Transverse colon (tissue), 4 donors: ENCODE measurements around the gene TULP1. TPM values are rescaled to one million over a fixed set of nuclear protein-coding genes. Genes with fewer than 3 reads are reported as not detected.

Source experiments
- DNase-seq: peaks from one replicate; pipeline ENCODE4 v3.0.0-alpha.2; 2019
- H3K27ac ChIP-seq, 4 donors: fragments of 200-600 bp; sonication (generic); 2 replicates each; pipeline ENCODE4 v1.5.1; 2016 to 2018; ENCODE audit warnings: inconsistent platforms in 4 of 4
- H3K27me3 ChIP-seq: fragments of 200-600 bp; sonication (generic); 2 replicates; pipeline ENCODE4 v1.5.1; 2017; ENCODE audit warnings: inconsistent platforms
- H3K36me3 ChIP-seq, 4 donors: fragments of 200-600 bp; sonication (generic); 2 replicates each; pipeline ENCODE4 v1.5.1; 2017 to 2019; ENCODE audit warnings: inconsistent platforms in 4 of 4
- H3K4me1 ChIP-seq, 4 donors: fragments of 200-600 bp; sonication (generic); 2 replicates each; pipeline ENCODE4 v1.5.1; 2017 to 2020; ENCODE audit warnings: inconsistent platforms in 4 of 4
- H3K4me3 ChIP-seq, 4 donors: fragments of 200-600 bp; sonication (generic); 1 replicate in 1 of 4; 2 replicates in 3 of 4; pipeline versions ENCODE4 v1.5.1 to v1.6.1; 2017 to 2019; ENCODE audit warnings: inconsistent platforms in 4 of 4
- H3K9me3 ChIP-seq, 2 donors: fragments of 200-600 bp; sonication (generic); 2 replicates each; pipeline ENCODE4 v1.5.1; 2017 to 2019; ENCODE audit warnings: inconsistent platforms in 2 of 2
- EP300 ChIP-seq: sonication (generic); formaldehyde crosslinking; IDR thresholded peaks from one replicate; pipeline ENCODE4 v1.6.1; 2017; ENCODE audit warnings: antibody characterized with exemption, low read depth
- POLR2A ChIP-seq: fragments of 450-650 bp; IDR thresholded peaks from one replicate; pipeline ENCODE4 v1.6.1; 2016; ENCODE audit warnings: antibody characterized with exemption, mild to moderate bottlenecking, moderate library complexity
- POLR2AphosphoS5 ChIP-seq, 3 donors: sonication (generic); formaldehyde crosslinking; IDR thresholded peaks; one replicate each; pipeline ENCODE4 v1.6.1; 2016; ENCODE audit warnings: antibody characterized with exemption in 3 of 3
- whole genome bisulfite sequencing, 2 donors: methylation state at CpG; one replicate each; pipeline ENCODE4 v1.1.5; 2018; ENCODE audit warnings: low coverage in 1 of 2; 5-methylcytosine and 5-hydroxymethylcytosine counted together
- in situ Hi-C, 4 donors: fragments of 200-750 bp; cut with MboI; loops; one replicate each; pipeline versions ENCODE4 v1.15.0 to v1.15.1; 2017; ENCODE audit warnings: low sequenced_read_pairs in 3 of 4, low pct_ligation_motif_present in 1 of 4, low pct_unique_long_range_greater_than_20kb in 1 of 4
- intact Hi-C: fragments of 100-400 bp; cut with DNase I; formaldehyde crosslinking; loops from one replicate; pipeline ENCODE4 v1.15.1; 2023; ENCODE audit warnings: low total_unique reads
- total RNA-seq, 4 donors: library from RNA; depleted of rRNA; stranded (reverse); fragments of >200 nt; gene quantifications; one replicate each; pipeline ENCODE4 v1.1.0, GENCODE V29; 2016
- TF ChIP-seq, protein P1 (sequence below), 5 experiments: fragments of 200-600 bp in 3 of 5; fragments of 450-650 bp in 2 of 5; sonication (generic) in 3 of 5; IDR thresholded peaks; 1 replicate in 2 of 5; 2 replicates in 3 of 5; pipeline ENCODE4 v1.5.1; 2016 to 2017; ENCODE audit warnings: antibody characterized with exemption in 5 of 5, inconsistent platforms in 3 of 5, mild to moderate bottlenecking in 2 of 5, moderate library complexity in 1 of 5

TULP1 gene
- total RNA-seq, 4 donors from 2014 or later, result not detected

DNA sequence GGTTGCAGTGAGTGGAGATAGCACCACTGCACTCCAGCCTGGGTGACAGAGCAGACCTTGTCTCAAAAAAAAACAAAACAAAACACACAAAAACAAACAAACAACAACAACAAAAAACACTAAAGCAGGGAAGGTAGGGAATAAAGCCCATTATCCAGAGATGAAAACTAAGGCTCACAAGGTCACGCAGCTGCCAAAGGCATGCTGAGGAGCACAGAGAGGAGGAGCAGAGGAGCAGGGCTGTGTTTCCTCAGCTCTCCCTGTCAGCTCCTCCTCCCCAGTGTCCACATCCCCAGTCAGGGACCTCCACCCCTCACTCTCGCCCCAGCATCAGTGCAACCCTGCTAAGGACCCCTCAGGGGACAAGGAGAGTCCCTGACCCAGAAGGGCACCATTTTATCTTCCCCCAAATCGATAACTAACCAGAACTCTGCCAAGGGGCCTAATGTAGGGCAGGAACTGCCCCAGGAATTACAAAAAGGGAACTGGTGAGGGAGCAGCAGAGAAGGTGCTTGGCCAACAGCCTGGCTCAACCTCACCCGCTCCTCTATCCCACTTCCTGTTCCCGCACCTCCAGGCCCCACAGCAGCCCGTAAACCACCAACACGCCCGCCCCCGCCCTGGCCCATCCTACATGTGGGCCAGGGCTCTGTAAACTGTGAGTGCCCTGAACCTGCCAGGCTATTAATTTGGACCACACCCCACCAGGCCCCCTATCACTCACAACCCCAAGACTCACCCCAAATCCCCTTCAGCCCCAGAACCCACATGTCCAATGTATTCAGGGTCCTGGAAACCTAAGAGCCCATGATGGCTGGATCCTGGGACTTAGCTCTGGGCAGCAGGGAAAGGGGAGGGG lies 24.8 kb downstream of the TULP1 start:
- in situ Hi-C loops (no loop called here), intact Hi-C loops (no loop called here)
- peaks cover 63 to 82% (median 73%) of the 10 kb centered on the region in 4 donors for H3K4me1 ChIP-seq
- peak; percentile 84 for DNase-seq
- H3K27me3 ChIP-seq, result no peaks in the 10 kb centered on the region
- no peak overlapping the region for H3K4me3 ChIP-seq
- 16 to 20% methylated on average over 1 to 9 of the region's 9 CpGs for WGBS, 2 donors
- no peaks in the 10 kb centered on the region for H3K9me3 ChIP-seq
- H3K27ac ChIP-seq, result peak overlapping the region; percentile 94 to 99 (median 98)
- H3K36me3 ChIP-seq, result no peaks in the 10 kb centered on the region
- TF ChIP-seq POLR2A, result peak; percentile 71
- no peak for TF ChIP-seq EP300
- TF ChIP-seq, protein P1, sequence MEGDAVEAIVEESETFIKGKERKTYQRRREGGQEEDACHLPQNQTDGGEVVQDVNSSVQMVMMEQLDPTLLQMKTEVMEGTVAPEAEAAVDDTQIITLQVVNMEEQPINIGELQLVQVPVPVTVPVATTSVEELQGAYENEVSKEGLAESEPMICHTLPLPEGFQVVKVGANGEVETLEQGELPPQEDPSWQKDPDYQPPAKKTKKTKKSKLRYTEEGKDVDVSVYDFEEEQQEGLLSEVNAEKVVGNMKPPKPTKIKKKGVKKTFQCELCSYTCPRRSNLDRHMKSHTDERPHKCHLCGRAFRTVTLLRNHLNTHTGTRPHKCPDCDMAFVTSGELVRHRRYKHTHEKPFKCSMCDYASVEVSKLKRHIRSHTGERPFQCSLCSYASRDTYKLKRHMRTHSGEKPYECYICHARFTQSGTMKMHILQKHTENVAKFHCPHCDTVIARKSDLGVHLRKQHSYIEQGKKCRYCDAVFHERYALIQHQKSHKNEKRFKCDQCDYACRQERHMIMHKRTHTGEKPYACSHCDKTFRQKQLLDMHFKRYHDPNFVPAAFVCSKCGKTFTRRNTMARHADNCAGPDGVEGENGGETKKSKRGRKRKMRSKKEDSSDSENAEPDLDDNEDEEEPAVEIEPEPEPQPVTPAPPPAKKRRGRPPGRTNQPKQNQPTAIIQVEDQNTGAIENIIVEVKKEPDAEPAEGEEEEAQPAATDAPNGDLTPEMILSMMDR (IDR thresholded peaks at IDR 0.05), result peak in 1 of 5 experiments; percentile 14
- peak; percentile 42 to 72 (median 58) for TF ChIP-seq POLR2AphosphoS5 (IDR thresholded peaks at IDR 0.05)

GRCh38 chr6:35486005-35486925 lies 26.4 kb downstream of the TULP1 start:
- Histone ChIP-seq H3K4me1 (peaks cover 50 to 66% (median 61%) of the 10 kb centered on the region in 4 donors), H3K9me3 (no peaks in the 10 kb centered on the region), H3K4me3 (peak overlapping the region in 3 of 4 donors; percentile 19 to 37 (median 22)), H3K27ac (peak overlapping the region; percentile 94 to 99 (median 98)), H3K36me3 (no peaks in the 10 kb centered on the region), H3K27me3 (no peaks in the 10 kb centered on the region)
- peak; percentile 92 for DNase-seq
- peak; percentile 70 for TF ChIP-seq POLR2A
- peak; percentile 24 to 85 (median 84) for TF ChIP-seq POLR2AphosphoS5 (IDR thresholded peaks at IDR 0.05)
- TF ChIP-seq, protein P1 (IDR thresholded peaks at IDR 0.05), result no peak
- peak; percentile 57 for TF ChIP-seq EP300
- WGBS, 2 donors, result 37% methylated on average over 32 of the region's 61 CpGs; no CpG with 5 or more reads in 1 of the 2 donors
- in situ Hi-C loops (no loop called here), intact Hi-C loops (no loop called here)

DNA sequence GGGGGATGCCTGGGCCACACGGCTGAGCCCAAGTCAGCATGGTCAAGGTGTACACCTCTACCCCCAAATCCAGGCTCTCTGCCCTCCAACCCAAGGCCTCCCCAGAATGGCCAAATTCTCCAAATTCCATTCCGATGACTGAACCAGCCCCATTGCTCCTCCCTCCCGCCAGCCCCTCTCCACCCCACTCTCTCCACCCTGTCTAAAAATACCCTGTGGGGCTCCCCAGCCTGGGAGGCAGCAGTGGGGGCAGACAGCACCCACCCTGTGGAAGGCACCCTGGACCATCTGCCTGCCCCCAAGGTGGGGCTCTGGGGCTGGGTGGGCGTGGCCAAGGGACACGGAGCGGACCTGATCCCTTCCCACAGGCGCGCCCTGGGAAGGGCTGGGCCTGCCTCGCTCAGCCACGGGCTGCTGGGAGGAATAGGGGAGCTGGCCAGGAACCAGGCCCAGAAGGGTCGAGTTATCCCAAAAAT lies 27.3 kb downstream of the TULP1 start:
- in situ Hi-C loops (no loop called here), intact Hi-C loops (no loop called here)
- peaks cover 45 to 58% (median 55%) of the 10 kb centered on the region in 4 donors for H3K4me1 ChIP-seq
- no peaks in the 10 kb centered on the region for H3K27me3 ChIP-seq
- H3K36me3 ChIP-seq, result no peaks in the 10 kb centered on the region
- TF ChIP-seq EP300, result no peak
- no peak for TF ChIP-seq POLR2A
- TF ChIP-seq, protein P1 (IDR thresholded peaks at IDR 0.05), result no peak
- TF ChIP-seq POLR2AphosphoS5 (IDR thresholded peaks at IDR 0.05), result peak in 2 of 3 donors; percentile 50 to 65
- peak overlapping the region; percentile 94 to 99 (median 98) for H3K27ac ChIP-seq
- WGBS, 2 donors, result 29% methylated on average over 11 of the region's 11 CpGs; no CpG with 5 or more reads in 1 of the 2 donors
- DNase-seq, result peak; percentile 77
- no peaks in the 10 kb centered on the region for H3K9me3 ChIP-seq
- H3K4me3 ChIP-seq, result peak overlapping the region in 3 of 4 donors; percentile 19 to 37 (median 22)
